Endothelial cell of hepatic sinusoid (primary cell): Measurements from ENCODE around the gene HIC2.
"Not testable (repeated sequence)": the region's sequence is repeated elsewhere in the genome, so short reads cannot be mapped to it uniquely, and the experiment has no call there.

ENCODE experiments used
- in situ Hi-C: cut with HindIII; loops from 2 replicates; pipeline ENCODE4 v1.10.0; 2017; ENCODE audit warnings: low sequenced_read_pairs

Gene HIC2

GRCh38 chr22:21449531-21450319 is 32.6 kb downstream of the HIC2 start:
- in situ Hi-C loops = no loop called here

DNA sequence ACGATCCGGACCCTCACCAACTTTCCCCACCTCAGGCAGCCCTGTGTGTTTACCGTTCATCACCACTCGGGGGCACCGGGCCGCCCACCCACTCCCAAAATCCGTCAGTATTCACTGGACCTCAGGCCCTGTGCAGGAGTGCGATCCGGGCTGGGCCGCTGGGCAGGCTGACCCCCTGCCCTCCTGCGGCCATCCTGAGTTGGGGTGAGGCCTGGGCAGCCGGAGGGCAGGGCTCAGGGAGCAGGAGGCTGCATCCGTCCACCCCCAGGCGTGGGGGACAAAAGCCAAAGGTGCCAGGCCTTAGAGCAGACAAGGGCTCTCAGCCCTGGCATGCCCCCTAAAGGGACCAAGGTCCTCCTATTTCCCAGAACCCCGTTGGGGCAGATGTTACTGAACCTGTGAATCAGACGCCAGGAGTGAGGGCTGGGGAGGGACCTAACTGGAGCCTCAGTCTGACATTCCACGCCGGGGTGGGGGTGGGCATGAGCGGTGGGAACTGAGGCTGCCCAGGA is 33.2 kb downstream of the HIC2 start:
- in situ Hi-C loops = no loop called here

DNA sequence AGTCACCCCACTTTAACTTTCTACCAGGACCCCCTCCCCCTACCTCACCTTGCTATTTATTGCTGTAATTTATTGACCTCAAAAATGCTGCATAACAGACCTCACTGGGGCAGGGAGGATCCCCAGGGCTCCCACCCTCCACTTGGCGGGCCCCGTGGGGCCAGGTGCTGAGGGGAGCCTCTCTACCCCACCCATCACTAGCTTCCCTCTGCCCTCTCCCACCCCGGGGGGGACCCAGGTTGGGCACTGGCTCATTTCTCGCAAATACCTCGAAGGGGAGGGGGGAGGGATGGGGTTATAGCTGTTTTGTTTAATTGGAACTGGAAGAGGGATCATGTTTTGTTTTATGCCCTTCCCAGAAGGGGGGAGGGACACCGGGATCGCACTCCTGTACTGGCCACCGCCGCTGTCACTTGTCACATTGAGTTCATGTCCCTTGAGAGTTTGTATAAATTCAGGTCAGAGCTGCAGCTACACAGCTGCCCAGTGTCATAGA is 33.7 kb downstream of the HIC2 start:
- in situ Hi-C loops = no loop called here

- in situ Hi-C loops = no loop called here
Observed at GRCh38 chr22:21451545-21452520, 34.7 kb downstream of the HIC2 start.

GRCh38 chr22:21452666-21453065 is 35.5 kb downstream of the HIC2 start:
- in situ Hi-C loops = not testable (repeated sequence)

- in situ Hi-C loops = not testable (repeated sequence)
Observed at GRCh38 chr22:21454998-21455333, 37.8 kb downstream of the HIC2 start.

DNA sequence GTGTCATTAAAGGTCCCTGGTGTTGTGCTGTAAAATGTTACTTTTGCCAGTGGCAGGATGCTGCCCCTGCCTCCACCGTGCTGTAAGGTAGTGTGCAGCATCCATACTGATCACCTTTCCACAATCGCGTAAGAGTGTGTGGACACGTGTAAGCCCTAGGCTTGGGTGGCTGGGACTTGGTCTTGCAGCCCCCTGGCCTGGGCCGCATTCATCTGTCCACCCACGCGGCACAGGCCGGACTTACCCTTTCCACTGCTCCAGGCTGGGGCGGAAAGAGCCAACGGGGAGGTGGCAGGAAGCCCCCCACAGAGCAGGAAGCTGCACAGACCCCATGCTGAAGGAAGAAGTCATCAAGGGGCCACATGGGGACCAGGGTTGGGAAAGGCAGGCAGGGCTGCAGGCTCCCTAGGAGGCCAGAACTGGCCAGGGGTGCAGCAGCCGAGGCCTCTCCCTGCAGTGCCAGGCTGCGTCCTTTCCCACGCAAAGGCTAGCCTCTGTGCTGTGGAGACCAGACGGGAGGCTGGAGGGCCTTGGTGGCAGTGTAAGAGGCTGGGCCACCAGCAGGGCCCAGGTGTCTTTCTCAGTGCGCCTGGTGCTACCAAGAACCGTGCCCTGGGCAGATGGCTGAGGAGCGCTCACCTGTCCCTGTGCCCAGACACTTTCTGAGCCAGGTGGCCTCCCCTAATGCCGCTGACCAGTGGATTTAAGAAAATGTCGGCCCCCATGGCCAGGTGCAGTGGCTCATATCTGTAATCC is 38.3 kb downstream of the HIC2 start:
- in situ Hi-C loops = no loop called here

DNA sequence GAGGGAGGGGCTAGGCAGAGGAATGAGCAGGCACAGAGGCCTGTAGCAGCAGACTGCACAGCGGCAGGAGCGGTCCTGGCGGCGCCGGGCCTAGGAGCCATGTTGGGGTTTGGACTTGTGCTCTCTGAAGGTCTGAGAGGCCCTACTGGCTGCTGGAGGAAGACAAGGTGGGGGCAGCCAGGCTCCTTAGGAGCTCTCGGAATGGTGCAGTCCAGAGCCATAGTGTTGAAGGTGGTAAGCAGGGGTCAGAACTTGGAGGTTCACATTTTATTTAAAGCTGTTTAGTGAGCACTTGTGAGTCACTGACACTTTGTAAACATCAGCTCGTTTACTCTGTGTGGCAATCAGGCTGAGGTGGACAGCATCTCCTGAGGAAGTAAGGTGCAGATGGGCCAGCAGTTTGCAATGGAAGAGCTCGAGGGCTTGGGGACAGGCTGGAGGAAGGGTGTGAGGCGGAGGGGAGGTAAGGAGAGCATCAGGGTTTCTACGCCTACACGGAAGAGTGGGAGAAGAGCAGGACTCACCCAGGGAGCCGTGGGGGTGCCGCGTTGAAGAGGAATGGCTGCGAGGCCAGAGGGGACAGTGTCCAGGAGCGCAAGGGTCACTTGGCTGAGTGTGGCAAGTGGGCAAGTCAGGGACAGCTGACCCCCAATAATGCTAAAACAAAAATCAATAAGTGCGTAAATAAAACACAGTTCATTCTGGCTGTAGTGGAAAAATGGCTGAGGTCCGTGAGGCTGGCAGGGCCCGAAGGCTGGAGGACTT is 40.0 kb downstream of the HIC2 start:
- in situ Hi-C loops = no loop called here

DNA sequence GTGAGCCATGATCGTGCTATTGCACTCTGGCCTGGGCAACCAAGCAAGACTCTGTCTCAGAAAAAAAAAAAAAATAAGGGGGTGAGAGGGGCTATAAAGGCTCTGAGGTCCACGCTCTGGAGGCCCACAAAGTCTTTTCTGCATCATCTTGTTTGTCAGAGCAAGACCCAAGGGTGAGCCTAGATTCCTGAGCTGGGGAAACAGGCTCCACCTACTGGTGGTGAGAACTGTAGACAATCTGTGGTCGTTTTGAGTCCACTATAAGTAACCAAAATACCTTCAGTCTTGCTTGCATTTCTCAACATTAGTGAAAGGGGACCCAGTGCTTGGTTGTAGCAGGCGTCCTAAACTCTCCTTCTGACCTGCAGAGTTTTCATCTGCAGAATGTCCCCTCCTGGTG is 45.5 kb downstream of the HIC2 start:
- in situ Hi-C loops = not testable (repeated sequence)

GRCh38 chr22:21467337-21468193 is 50.4 kb downstream of the HIC2 start, which contains the start of gene TMEM191C:
Gene TMEM191C, plus strand, starts transcription at chr22:21467387. Its CDS starts 73 bp downstream, at chr22:21467460.
- in situ Hi-C loops = not testable (repeated sequence)

DNA sequence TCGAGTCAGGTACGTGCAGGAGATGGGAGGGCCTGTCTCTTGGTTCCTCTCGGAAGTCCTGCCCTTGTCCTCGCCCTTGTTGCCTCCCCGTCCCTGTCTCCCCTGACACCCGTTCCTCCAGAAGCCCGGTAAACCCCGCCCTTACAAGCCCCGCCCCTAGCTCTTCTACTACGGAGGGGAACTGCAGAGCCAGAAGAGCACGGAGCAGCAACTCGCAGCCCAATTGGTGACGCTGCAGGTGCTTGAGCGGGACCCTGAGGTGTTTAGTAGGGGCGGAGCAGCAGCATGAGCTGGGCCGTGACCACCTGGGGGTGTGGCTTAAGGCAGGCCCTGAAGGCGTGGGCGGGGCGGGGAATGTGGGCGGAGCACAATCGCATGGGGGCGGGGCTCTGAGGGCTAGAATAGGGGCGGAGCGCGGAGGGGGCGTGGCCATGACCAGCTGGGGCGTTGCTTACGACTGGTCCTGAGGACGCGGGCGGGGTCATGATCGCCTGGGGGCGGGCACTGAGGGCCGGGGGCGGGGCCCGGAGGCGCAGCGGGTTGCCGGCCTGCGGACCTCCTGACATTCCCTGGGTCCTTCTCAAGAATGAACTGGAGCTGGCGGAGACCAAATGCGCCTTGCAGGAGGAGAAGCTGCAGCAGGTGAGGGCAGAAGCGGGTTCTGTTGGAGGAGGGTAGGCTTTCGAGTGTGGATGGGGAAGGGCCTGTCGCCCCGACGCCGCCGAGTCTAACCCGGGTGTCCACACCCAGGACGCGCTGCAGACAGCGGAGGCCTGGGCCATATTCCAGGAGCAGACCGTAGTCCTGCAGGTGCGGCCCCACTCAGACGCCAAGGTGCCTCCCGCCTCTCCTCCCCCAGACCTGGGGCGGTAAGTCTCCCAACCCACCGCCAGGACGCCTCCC is 51.3 kb downstream of the HIC2 start:
- in situ Hi-C loops = not testable (repeated sequence)

- in situ Hi-C loops = not testable (repeated sequence)
Observed at GRCh38 chr22:21469097-21469994, 52.2 kb downstream of the HIC2 start.

GRCh38 chr22:21472984-21473383 is 55.8 kb downstream of the HIC2 start:
- in situ Hi-C loops = not testable (repeated sequence)

- in situ Hi-C loops = not testable (repeated sequence)
Observed at GRCh38 chr22:21473664-21474063, 56.5 kb downstream of the HIC2 start.

GRCh38 chr22:21484039-21484438 is 66.9 kb downstream of the HIC2 start:
- in situ Hi-C loops = not testable (repeated sequence)

GRCh38 chr22:21487723-21488122 is 70.6 kb downstream of the HIC2 start:
- in situ Hi-C loops = not testable (repeated sequence)

DNA sequence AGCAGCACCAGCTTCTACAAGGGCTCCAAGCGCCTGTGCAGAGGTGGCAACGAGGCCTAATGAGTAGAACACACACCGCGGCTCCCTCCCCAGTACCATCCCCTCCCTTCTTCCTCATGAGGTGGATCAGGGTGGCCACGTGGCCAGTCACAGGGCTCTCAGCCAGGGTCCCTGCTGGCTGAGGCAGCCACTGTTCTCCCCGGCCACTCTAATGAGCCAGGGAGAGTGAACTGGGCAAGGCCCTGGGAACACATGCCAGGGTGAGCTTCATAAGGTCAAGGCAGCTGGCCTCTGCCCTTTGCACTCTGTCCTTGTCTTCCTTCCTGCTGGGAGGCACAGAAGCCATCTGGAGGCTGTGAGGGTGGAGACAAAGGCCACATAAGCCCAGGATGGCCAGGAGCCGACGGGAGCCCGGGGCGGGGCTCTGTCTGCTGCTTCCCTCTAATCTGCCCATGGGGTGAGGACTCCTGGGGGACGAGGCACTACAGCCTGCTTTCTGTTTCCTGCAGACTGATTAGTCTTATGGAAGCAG is 72.0 kb downstream of the HIC2 start:
- in situ Hi-C loops = not testable (repeated sequence)
